Keratinocyte (primary cell): Measurements from ENCODE around the gene CDH7. TPM values are rescaled to one million over a fixed set of nuclear protein-coding genes. Genes with fewer than 3 reads are reported as not detected.

ENCODE experiments used
- DNase-seq: peaks from one replicate; pipeline ENCODE4 v3.0.0-alpha.2; 2011; ENCODE audit warnings: low read depth, missing footprints, low spot score
- FAIRE-seq: peaks from 2 replicates; lab custom pipeline; 2011; peaks lifted over from hg19 to GRCh38; lab: Jason Lieb, UNC
- H2AFZ ChIP-seq: 2 replicates; pipeline ENCODE4 v1.6.0; 2012; ENCODE audit warnings: low read length, control low read depth, inconsistent platforms; ENCODE audit not compliant: control insufficient read depth
- H3K27ac ChIP-seq: 2 replicates; pipeline ENCODE4 v1.5.1; 2011; ENCODE audit warnings: low read length; ENCODE audit not compliant: control insufficient read depth, insufficient read depth
- H3K27me3 ChIP-seq: 3 replicates; pipeline ENCODE4 v1.6.0; 2011; ENCODE audit warnings: low read length; ENCODE audit not compliant: control insufficient read depth, insufficient read depth; ENCODE audit errors: extremely low read depth
- H3K36me3 ChIP-seq, 2 experiments: 2 replicates in 1 of 2; 3 replicates in 1 of 2; pipeline ENCODE4 v1.5.1; 2011; ENCODE audit warnings: low read length in 2 of 2, mild to moderate bottlenecking in 1 of 2; ENCODE audit not compliant: control insufficient read depth in 2 of 2, insufficient read depth in 2 of 2; ENCODE audit errors: extremely low read depth in 1 of 2
- H3K4me1 ChIP-seq: 3 replicates; pipeline ENCODE4 v1.5.1; 2011; ENCODE audit warnings: low read length; ENCODE audit not compliant: control insufficient read depth, insufficient read depth; ENCODE audit errors: extremely low read depth
- H3K4me2 ChIP-seq: 3 replicates; pipeline ENCODE4 v1.6.0; 2011; ENCODE audit warnings: low read depth, low read length; ENCODE audit not compliant: control insufficient read depth, insufficient read depth; ENCODE audit errors: extremely low read depth
- H3K4me3 ChIP-seq, 3 experiments: fragments of 200-600 bp in 1 of 3; sonication (generic) in 1 of 3; 2 replicates in 2 of 3; 3 replicates in 1 of 3; pipeline ENCODE4 v1.5.1; 2011 to 2016; ENCODE audit warnings: low read length in 3 of 3, mild to moderate bottlenecking in 3 of 3, control low read depth in 2 of 3, inconsistent platforms in 1 of 3, low read depth in 1 of 3, mixed read lengths in 1 of 3, mixed run types in 1 of 3, moderate library complexity in 1 of 3; ENCODE audit not compliant: control insufficient read depth in 2 of 3, insufficient read depth in 2 of 3; ENCODE audit errors: extremely low read depth in 1 of 3
- H3K79me2 ChIP-seq: 2 replicates; pipeline ENCODE4 v1.6.0; 2012; ENCODE audit warnings: low read length; ENCODE audit not compliant: control insufficient read depth, insufficient read depth
- H3K9ac ChIP-seq: 3 replicates; pipeline ENCODE4 v1.6.0; 2011; ENCODE audit warnings: low read length; ENCODE audit not compliant: control insufficient read depth, insufficient read depth; ENCODE audit errors: extremely low read depth
- H3K9me1 ChIP-seq: 3 replicates; pipeline ENCODE4 v1.6.0; 2011; ENCODE audit warnings: low read length; ENCODE audit not compliant: control insufficient read depth, insufficient read depth; ENCODE audit errors: extremely low read depth
- H3K9me3 ChIP-seq: 2 replicates; pipeline ENCODE4 v1.5.1; 2012; ENCODE audit warnings: low read depth, low read length; ENCODE audit not compliant: control insufficient read depth
- H4K20me1 ChIP-seq: 3 replicates; pipeline ENCODE4 v1.6.0; 2011; ENCODE audit warnings: low read length; ENCODE audit not compliant: control insufficient read depth, insufficient read depth; ENCODE audit errors: extremely low read depth
- EZH2 ChIP-seq: IDR thresholded peaks from one replicate; pipeline ENCODE4 v1.6.1; 2012; ENCODE audit warnings: inconsistent platforms, mild to moderate bottlenecking, low read length, moderate library complexity
- dilution Hi-C: fragments of 300-500 bp; cut with MboI; formaldehyde crosslinking; loops from one replicate; pipeline ENCODE4 v1.7.0; 2020; ENCODE audit warnings: low sequenced_read_pairs; ENCODE audit not compliant: extremely low pct_ligation_motif_present
- polyA plus RNA-seq, 5 experiments: library from polyadenylated mRNA; depleted of rRNA in 3 of 5; stranded (reverse) in 3 of 5; stranded (forward) in 1 of 5; unstranded in 1 of 5; fragments of >200 nt; gene quantifications; 1 replicate in 1 of 5; 2 replicates in 3 of 5; 3 replicates in 1 of 5; pipeline versions ENCODE4 v1.2.1 to v1.2.3, GENCODE V29; 2011 to 2012; ENCODE audit warnings: missing spikeins in 2 of 5, low read depth in 1 of 5, low replicate concordance in 1 of 5
- TF ChIP-seq, protein P1 (sequence below), 3 experiments: IDR thresholded peaks in 1 of 3; conservative IDR thresholded peaks in 1 of 3; optimal IDR thresholded peaks in 1 of 3; 2 replicates in 2 of 3; 3 replicates in 1 of 3; pipeline versions ENCODE3 to v1.5.1; 2011; ENCODE audit warnings: low read length in 3 of 3, mild to moderate bottlenecking in 3 of 3, moderate library complexity in 2 of 3, control low read depth in 1 of 3, inconsistent platforms in 1 of 3; ENCODE audit not compliant: insufficient read depth in 2 of 3; ENCODE audit errors: extremely low read depth in 1 of 3

The CDH7 gene
- polyA plus RNA-seq, 1 donor (not counting 4 experiments of a cell fraction or from before 2014, with no cell fraction given), result not detected

DNA sequence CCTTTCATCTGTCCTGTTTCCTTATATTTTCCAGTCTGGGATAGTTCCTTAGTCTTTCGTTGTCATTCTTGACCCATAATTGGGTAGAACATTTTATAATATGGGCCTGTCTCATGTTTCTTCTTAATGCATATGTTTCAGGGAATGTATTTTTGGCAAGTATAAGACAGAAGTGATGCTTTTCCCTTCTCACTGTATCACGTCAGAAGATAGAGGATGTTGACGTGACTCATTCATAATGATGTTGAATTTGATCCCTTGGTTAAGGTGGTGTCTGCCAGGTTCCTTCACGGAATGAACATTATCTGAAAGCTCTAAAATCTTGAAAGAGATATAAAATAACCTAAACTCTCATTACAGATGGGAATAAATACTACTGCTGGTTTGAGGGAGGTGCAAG is 18.8 kb downstream of the CDH7 start:
- TF ChIP-seq, protein P1, sequence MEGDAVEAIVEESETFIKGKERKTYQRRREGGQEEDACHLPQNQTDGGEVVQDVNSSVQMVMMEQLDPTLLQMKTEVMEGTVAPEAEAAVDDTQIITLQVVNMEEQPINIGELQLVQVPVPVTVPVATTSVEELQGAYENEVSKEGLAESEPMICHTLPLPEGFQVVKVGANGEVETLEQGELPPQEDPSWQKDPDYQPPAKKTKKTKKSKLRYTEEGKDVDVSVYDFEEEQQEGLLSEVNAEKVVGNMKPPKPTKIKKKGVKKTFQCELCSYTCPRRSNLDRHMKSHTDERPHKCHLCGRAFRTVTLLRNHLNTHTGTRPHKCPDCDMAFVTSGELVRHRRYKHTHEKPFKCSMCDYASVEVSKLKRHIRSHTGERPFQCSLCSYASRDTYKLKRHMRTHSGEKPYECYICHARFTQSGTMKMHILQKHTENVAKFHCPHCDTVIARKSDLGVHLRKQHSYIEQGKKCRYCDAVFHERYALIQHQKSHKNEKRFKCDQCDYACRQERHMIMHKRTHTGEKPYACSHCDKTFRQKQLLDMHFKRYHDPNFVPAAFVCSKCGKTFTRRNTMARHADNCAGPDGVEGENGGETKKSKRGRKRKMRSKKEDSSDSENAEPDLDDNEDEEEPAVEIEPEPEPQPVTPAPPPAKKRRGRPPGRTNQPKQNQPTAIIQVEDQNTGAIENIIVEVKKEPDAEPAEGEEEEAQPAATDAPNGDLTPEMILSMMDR (optimal IDR thresholded peaks at IDR 0.05 in 1 of 3, IDR thresholded peaks at IDR 0.05 in 1 of 3, conservative IDR thresholded peaks at IDR 0.05 in 1 of 3; ENCODE audit: extremely low read depth in 1 of 3, insufficient read depth in 2 of 3, low read length in 3 of 3), result no peak
- TF ChIP-seq EZH2, result no peak
- Histone ChIP-seq H3K9me3 (peaks cover 3% of the 10 kb centered on the region), H3K36me3 (no peaks in the 10 kb centered on the region), H3K9me1 (no peaks in the 10 kb centered on the region), H4K20me1 (no peaks in the 10 kb centered on the region), H2AFZ (no peak overlapping the region), H3K4me2 (no peak overlapping the region), H3K27ac (no peak overlapping the region), H3K27me3 (no peaks in the 10 kb centered on the region), H3K79me2 (no peaks in the 10 kb centered on the region), H3K9ac (no peak overlapping the region), H3K4me1 (no peaks in the 10 kb centered on the region), H3K4me3 (no peak overlapping the region)
- dilution Hi-C loops, result no loop called here
- FAIRE-seq (no peak), DNase-seq (no peak)

DNA sequence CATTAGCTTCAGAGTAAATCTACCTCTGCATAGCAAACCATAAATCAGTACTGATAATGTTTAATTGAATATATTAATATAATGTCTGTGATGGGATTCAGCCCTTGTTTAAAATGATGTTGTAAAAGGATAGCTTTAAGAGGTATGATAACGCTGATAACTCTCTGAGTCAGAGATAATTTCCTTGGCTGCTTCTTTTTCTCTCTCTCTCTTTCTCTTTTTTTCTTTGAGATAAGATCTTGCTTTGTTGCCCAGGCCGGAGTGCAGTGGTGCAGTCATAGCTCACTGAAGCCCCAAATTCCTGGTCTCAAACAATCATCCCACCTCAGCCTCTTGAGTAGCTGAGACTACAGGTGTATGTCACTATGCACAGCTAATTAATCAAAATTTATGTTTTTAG is 35.7 kb downstream of the CDH7 start:
- Histone ChIP-seq H4K20me1 (no peaks in the 10 kb centered on the region), H3K36me3 (no peaks in the 10 kb centered on the region), H3K27ac (no peak overlapping the region), H3K4me1 (no peaks in the 10 kb centered on the region), H3K4me2 (no peak overlapping the region), H3K4me3 (no peak overlapping the region), H3K79me2 (no peaks in the 10 kb centered on the region), H3K9ac (no peak overlapping the region), H2AFZ (no peak overlapping the region), H3K9me3 (no peaks in the 10 kb centered on the region), H3K27me3 (no peaks in the 10 kb centered on the region), H3K9me1 (no peaks in the 10 kb centered on the region)
- TF ChIP-seq, protein P1 (optimal IDR thresholded peaks at IDR 0.05 in 1 of 3, IDR thresholded peaks at IDR 0.05 in 1 of 3, conservative IDR thresholded peaks at IDR 0.05 in 1 of 3; ENCODE audit: extremely low read depth in 1 of 3, insufficient read depth in 2 of 3, low read length in 3 of 3), result no peak
- no peak for TF ChIP-seq EZH2
- DNase-seq (no peak), FAIRE-seq (no peak)
- dilution Hi-C loops, result no loop called here
